Upper lobe of left lung (tissue), 6 donors: ENCODE measurements around the gene WNT9B. TPM values are rescaled to one million over a fixed set of nuclear protein-coding genes. Genes with fewer than 3 reads are reported as not detected.
A peak's percentile ranks its signal among the peaks of the same experiment; 100 is the strongest.

ENCODE experiments used
- ATAC-seq, 2 donors: fragments of 200-7000 bp; cut with Tn5 transposase; one replicate each; pipeline ENCODE4 v1.9.1; 2022; ENCODE audit warnings: mild to moderate bottlenecking in 2 of 2, moderate library complexity in 2 of 2; ENCODE audit not compliant: low FRiP score in 2 of 2
- DNase-seq, 2 donors: peaks; one replicate each; pipeline ENCODE4 v3.0.0-alpha.2; 2019 to 2020
- H3K27ac ChIP-seq, 4 donors: fragments of 200-600 bp; sonication (generic); one replicate each; pipeline ENCODE4 v1.5.1; 2016 to 2019
- H3K27me3 ChIP-seq, 4 donors: fragments of 200-600 bp; sonication (generic); one replicate each; pipeline ENCODE4 v1.5.1; 2017 to 2019
- H3K36me3 ChIP-seq, 4 donors: fragments of 200-600 bp; sonication (generic); one replicate each; pipeline ENCODE4 v1.5.1; 2016 to 2019
- H3K4me1 ChIP-seq, 4 donors: fragments of 200-600 bp; sonication (generic); one replicate each; pipeline ENCODE4 v1.5.1; 2018 to 2019
- H3K4me3 ChIP-seq, 4 donors: fragments of 200-600 bp; sonication (generic); one replicate each; pipeline ENCODE4 v1.5.1; 2017 to 2019; ENCODE audit warnings: mild to moderate bottlenecking in 2 of 4, moderate library complexity in 1 of 4
- H3K9me3 ChIP-seq, 4 donors: fragments of 200-600 bp; sonication (generic); one replicate each; pipeline ENCODE4 v1.5.1; 2018 to 2019
- CTCF ChIP-seq, 6 experiments: fragments of 450-650 bp in 4 of 6; fragments of 200-600 bp in 2 of 6; sonication (generic) in 2 of 6; IDR thresholded peaks; one replicate each; pipeline ENCODE4 v1.5.1; 2016 to 2019; ENCODE audit warnings: antibody characterized with exemption in 6 of 6
- EP300 ChIP-seq, 4 donors: sonication (generic); formaldehyde crosslinking; IDR thresholded peaks; one replicate each; pipeline ENCODE4 v1.5.1; 2017; ENCODE audit warnings: antibody characterized with exemption in 4 of 4, control low read depth in 2 of 4
- POLR2A ChIP-seq, 4 donors: fragments of 450-650 bp; IDR thresholded peaks; one replicate each; pipeline ENCODE4 v1.5.1; 2016 to 2017; ENCODE audit warnings: antibody characterized with exemption in 4 of 4, mild to moderate bottlenecking in 2 of 4
- POLR2AphosphoS5 ChIP-seq, 2 donors: sonication (generic); formaldehyde crosslinking; IDR thresholded peaks; one replicate each; pipeline ENCODE4 v1.5.1; 2017; ENCODE audit warnings: antibody characterized with exemption in 2 of 2
- WGBS, 2 donors: methylation state at CpG; one replicate each; pipeline ENCODE4 v1.1.5; 2017 to 2018; 5-methylcytosine and 5-hydroxymethylcytosine counted together
- total RNA-seq, 6 donors: library from RNA; depleted of rRNA in 4 of 6; stranded (reverse); fragments of >200 nt in 4 of 6; gene quantifications; one replicate each; pipeline versions ENCODE4 v1.1.0 to v1.2.1, GENCODE V29; 2016 to 2021
- donor health status: DM: no; HTN: no; CAD: no; lungs with moderate emphysema.
- donor health status: DM: no; HTN: yes; CAD: no; lungs with severe emphysema.

The WNT9B gene
- total RNA-seq, 6 donors from 2014 or later: 0.26 to 8.3 (median 1.8) TPM; not detected in 3

GRCh38 chr17:46842835-46843234 lies 8.5 kb upstream of the WNT9B start:
- Histone ChIP-seq H3K9me3 (peaks cover 4 to 8% (median 6%) of the 10 kb centered on the region in 4 donors), H3K4me3 (no peak overlapping the region), H3K27ac (no peak overlapping the region), H3K4me1 (peaks cover 3 to 7% (median 5%) of the 10 kb centered on the region in 4 donors), H3K27me3 (peaks cover 0 to 11% (median 5%) of the 10 kb centered on the region in 4 donors), H3K36me3 (no peaks in the 10 kb centered on the region)
- WGBS, 2 donors: 92 to 96% methylated on average over 3 of the region's 3 CpGs
- TF ChIP-seq POLR2A (IDR thresholded peaks at IDR 0.05) (no peak), CTCF (IDR thresholded peaks at IDR 0.05) (peak in 3 of 6 experiments; percentile 9 to 32 (median 29))
- ATAC-seq: no peak
- DNase-seq: no peak

GRCh38 chr17:46847204-46848191 lies 3.9 kb upstream of the WNT9B start:
- no peak overlapping the region for H3K27ac ChIP-seq
- peaks cover 0 to 18% (median 13%) of the 10 kb centered on the region in 4 donors for H3K27me3 ChIP-seq
- ATAC-seq (no peak), DNase-seq (no peak)
- H3K4me3 ChIP-seq: no peak overlapping the region
- WGBS, 2 donors: 54 to 63% methylated on average over 7 to 8 of the region's 8 CpGs
- TF ChIP-seq POLR2AphosphoS5 (IDR thresholded peaks at IDR 0.05): no peak
- TF ChIP-seq CTCF (IDR thresholded peaks at IDR 0.05): no peak
- TF ChIP-seq EP300 (IDR thresholded peaks at IDR 0.05): no peak
- TF ChIP-seq POLR2A (IDR thresholded peaks at IDR 0.05): no peak
- H3K36me3 ChIP-seq: no peaks in the 10 kb centered on the region
- peaks cover 12 to 16% (median 13%) of the 10 kb centered on the region in 4 donors for H3K4me1 ChIP-seq
- peaks cover 4 to 8% (median 6%) of the 10 kb centered on the region in 4 donors for H3K9me3 ChIP-seq

- no peak overlapping the region for H3K4me3 ChIP-seq
- TF ChIP-seq POLR2AphosphoS5 (IDR thresholded peaks at IDR 0.05) (no peak), EP300 (IDR thresholded peaks at IDR 0.05) (no peak), CTCF (IDR thresholded peaks at IDR 0.05) (no peak), POLR2A (IDR thresholded peaks at IDR 0.05) (no peak)
- no peak for DNase-seq
- H3K27me3 ChIP-seq: peaks cover 0 to 18% (median 13%) of the 10 kb centered on the region in 4 donors
- H3K4me1 ChIP-seq: peaks cover 12 to 16% (median 13%) of the 10 kb centered on the region in 4 donors
- 86 to 92% methylated on average over 2 to 6 of the region's 6 CpGs for WGBS, 2 donors
- H3K36me3 ChIP-seq: no peaks in the 10 kb centered on the region
- no peaks in the 10 kb centered on the region for H3K9me3 ChIP-seq
- no peak for ATAC-seq
- no peak overlapping the region for H3K27ac ChIP-seq
These were observed 2.8 kb upstream of the WNT9B start for GRCh38 chr17:46848534-46848933.

GRCh38 chr17:46850688-46851028 lies 725 bp upstream of the WNT9B start:
- Histone ChIP-seq H3K27me3 (peaks cover 0 to 18% (median 13%) of the 10 kb centered on the region in 4 donors), H3K4me3 (peak overlapping the region in 1 of 4 donors; percentile 44), H3K9me3 (no peaks in the 10 kb centered on the region), H3K4me1 (peaks cover 12 to 16% (median 13%) of the 10 kb centered on the region in 4 donors), H3K36me3 (no peaks in the 10 kb centered on the region), H3K27ac (no peak overlapping the region)
- ATAC-seq (no peak), DNase-seq (no peak)
- TF ChIP-seq POLR2A (IDR thresholded peaks at IDR 0.05) (no peak), CTCF (IDR thresholded peaks at IDR 0.05) (no peak), POLR2AphosphoS5 (IDR thresholded peaks at IDR 0.05) (no peak), EP300 (IDR thresholded peaks at IDR 0.05) (no peak)
- WGBS, 2 donors: 43 to 55% methylated on average over 13 of the region's 13 CpGs
